GM12878 (cell line): ENCODE measurements around the gene TDRD15. TPM values are rescaled to one million over a fixed set of nuclear protein-coding genes. Genes with fewer than 3 reads are reported as not detected.

Experiments
- ATAC-seq: fragments of 200-7000 bp; cut with Tn5 transposase; 3 replicates; pipeline ENCODE4 v1.9.1; 2020; ENCODE audit warnings: mild to moderate bottlenecking, moderate library complexity
- BruUV-seq: library from RNA; stranded (reverse); fragments of 400-500 nt; replicated peaks from 2 replicates; lab custom pipeline; 2021; lab: Mats Ljungman, UMichigan
- CTCF ChIA-PET: fragments of 300-600 bp; sonication (Branson Sonifier 250); formaldehyde crosslinking; extraction: SDS; loops from one replicate; lab custom pipeline; 2021; ENCODE audit warnings: inconsistent platforms; lab: Yijun Ruan, JAX
- POLR2A ChIA-PET: fragments of 350-600 bp; formaldehyde crosslinking; extraction: SDS; loops from one replicate; lab custom pipeline; 2021; ENCODE audit warnings: inconsistent platforms; lab: Charles Lee
- RAD21 ChIA-PET: fragments of 300-600 bp; sonication (Branson Sonifier 250); formaldehyde crosslinking; loops from one replicate; lab custom pipeline; 2023; ENCODE audit warnings: antibody characterized with exemption; ENCODE audit not compliant: unreplicated experiment; lab: Charles Lee
- SMC1A ChIA-PET: fragments of 300-600 bp; sonication (Branson Sonifier 250); formaldehyde crosslinking; loops from one replicate; lab custom pipeline; 2023; ENCODE audit not compliant: unreplicated experiment, uncharacterized antibody; lab: Charles Lee
- DNase-seq: peaks from one replicate; pipeline ENCODE4 v3.0.0-alpha.2; 2011; ENCODE audit warnings: low read depth, low spot score
- FAIRE-seq: peaks from 3 replicates; lab custom pipeline; 2011; peaks lifted over from hg19 to GRCh38; lab: Jason Lieb, UNC
- H2AFZ ChIP-seq: 2 replicates; pipeline ENCODE4 v1.6.0; 2011; ENCODE audit warnings: low read depth, low read length, control low read depth; ENCODE audit not compliant: control insufficient read depth
- H3K27ac ChIP-seq: 2 replicates; pipeline ENCODE4 v1.5.1; 2011; ENCODE audit warnings: control low read depth; ENCODE audit not compliant: control insufficient read depth, insufficient read depth
- H3K27me3 ChIP-seq, 2 experiments: replicated peaks in 1 of 2; 2 replicates each; pipeline versions ENCODE4 v1.6.0 to v1.6.1; 2011; ENCODE audit warnings: low read length in 1 of 2; ENCODE audit not compliant: control insufficient read depth in 2 of 2, insufficient read depth in 2 of 2
- H3K36me3 ChIP-seq, 2 experiments: 2 replicates each; pipeline ENCODE4 v1.5.1; 2011; ENCODE audit warnings: low read length in 1 of 2; ENCODE audit not compliant: control insufficient read depth in 2 of 2, insufficient read depth in 2 of 2
- H3K4me1 ChIP-seq: 2 replicates; pipeline ENCODE4 v1.6.1; 2011; ENCODE audit warnings: mild to moderate bottlenecking, low read length, moderate library complexity, mixed read lengths; ENCODE audit not compliant: control insufficient read depth, insufficient read depth
- H3K4me2 ChIP-seq: 2 replicates; pipeline ENCODE4 v1.6.0; 2011; ENCODE audit warnings: control low read depth; ENCODE audit not compliant: control insufficient read depth, insufficient read depth
- H3K4me3 ChIP-seq: fragments of 200-600 bp; sonication (generic); 2 replicates; pipeline ENCODE4 v1.5.1; 2016
- H3K79me2 ChIP-seq: 2 replicates; pipeline ENCODE4 v1.6.0; 2011; ENCODE audit warnings: low read length; ENCODE audit not compliant: control insufficient read depth, insufficient read depth
- H3K9ac ChIP-seq: 2 replicates; pipeline ENCODE4 v1.8.0; 2011; ENCODE audit warnings: low read length, control low read depth, mixed read lengths; ENCODE audit not compliant: control insufficient read depth, insufficient read depth
- H3K9me3 ChIP-seq: replicated peaks from 3 replicates; pipeline ENCODE4 v1.5.1; 2011; ENCODE audit warnings: mild to moderate bottlenecking, low read length; ENCODE audit not compliant: control insufficient read depth, insufficient read depth
- H4K20me1 ChIP-seq: 2 replicates; pipeline ENCODE4 v1.6.0; 2011; ENCODE audit not compliant: control insufficient read depth, insufficient read depth
- CREM ChIP-seq: IDR thresholded peaks from 2 replicates; pipeline ENCODE4 v1.6.1; 2014; ENCODE audit warnings: antibody characterized with exemption, low read depth
- EED ChIP-seq: sonication (generic); IDR thresholded peaks from 2 replicates; pipeline ENCODE4 v1.6.1; 2016; ENCODE audit warnings: antibody characterized with exemption, low read depth
- IRF5 ChIP-seq: fragments of 450-650 bp; IDR thresholded peaks from 2 replicates; pipeline ENCODE4 v1.6.1; 2017; ENCODE audit warnings: borderline replicate concordance
- KAT2A ChIP-seq: conservative IDR thresholded peaks from 2 replicates; pipeline ENCODE4 v1.6.1; 2011; ENCODE audit warnings: low read depth, low read length; ENCODE audit not compliant: control insufficient read depth
- KLF5 ChIP-seq: fragments of 450-650 bp; IDR thresholded peaks from 2 replicates; pipeline ENCODE4 v1.6.1; 2014; ENCODE audit warnings: mild to moderate bottlenecking; ENCODE audit not compliant: partially characterized antibody
- MAX ChIP-seq: IDR thresholded peaks from 2 replicates; pipeline ENCODE4 v1.6.1; 2012; ENCODE audit warnings: low read depth, low read length, improper control_type of control experiment
- MYC ChIP-seq: IDR thresholded peaks from 2 replicates; pipeline ENCODE4 v1.6.1; 2011; ENCODE audit warnings: mild to moderate bottlenecking, low read length, moderate library complexity, inconsistent platforms; ENCODE audit not compliant: insufficient read depth, insufficient replicate concordance, insufficient read length, severe bottlenecking
- NR2C2 ChIP-seq: IDR thresholded peaks from 2 replicates; pipeline ENCODE4 v1.6.1; 2011; ENCODE audit warnings: borderline replicate concordance, low read depth; ENCODE audit not compliant: control insufficient read depth, insufficient read length
- PRDM15 ChIP-seq: fragments of 450-650 bp; formaldehyde crosslinking; IDR thresholded peaks from 2 replicates; pipeline ENCODE4 v1.4.0; 2020; ENCODE audit warnings: mild to moderate bottlenecking, moderate library complexity
- TARDBP ChIP-seq: IDR thresholded peaks from 2 replicates; pipeline ENCODE4 v1.6.1; 2016; ENCODE audit warnings: borderline replicate concordance
- TBL1XR1 ChIP-seq: IDR thresholded peaks from 2 replicates; pipeline ENCODE4 v1.6.1; 2012; ENCODE audit warnings: low read depth, low read length, improper control_type of control experiment
- WGBS: methylation state at CpG from one replicate; pipeline ENCODE4 v1.1.6; 2016; ENCODE audit warnings: low lambda C conversion rate; ENCODE audit not compliant: insufficient replicate concordance, insufficient coverage; ENCODE audit errors: missing lambda C conversion rate; 5-methylcytosine and 5-hydroxymethylcytosine counted together
- in situ Hi-C: fragments of 300-500 bp; cut with MboI; formaldehyde crosslinking; loops from 9 replicates; pipeline ENCODE4 v1.14.3; 2018; ENCODE audit warnings: mixed read lengths
- intact Hi-C: fragments of 100-400 bp; cut with micrococcal nuclease; formaldehyde crosslinking; loops from one replicate; pipeline ENCODE4 v1.14.2; 2022; ENCODE audit not compliant: unreplicated experiment
- polyA plus RNA-seq, 11 experiments: library from polyadenylated mRNA; depleted of rRNA in 4 of 11; unstranded in 6 of 11; stranded (reverse) in 5 of 11; fragments of >200 nt; fragmentation: Nextera tagmentation in 4 of 11; fragmentation: Illumina TruSeq in 1 of 11; extraction: Ambion mirVana in 4 of 11; extraction: Trizol in 1 of 11; gene quantifications; 1 replicate in 1 of 11; 2 replicates in 10 of 11; pipeline versions ENCODE4 v1.2.1 to v1.2.3, GENCODE V29; 2011 to 2016; ENCODE audit warnings: inconsistent platforms in 2 of 11, missing spikeins in 2 of 11, low read depth in 1 of 11
- total RNA-seq, 4 experiments: library from RNA; depleted of rRNA in 3 of 4; stranded (reverse); fragments of >200 nt in 3 of 4; fragmentation: Illumina TruSeq in 1 of 4; extraction: Trizol in 1 of 4; gene quantifications; 2 replicates each; pipeline versions ENCODE4 v1.2.1 to v1.2.3, GENCODE V29; 2013 to 2021

Gene TDRD15
- total and polyA plus RNA-seq, 10 of the 15 experiments (the other 5 are each of a cell fraction or from before 2014, with no cell fraction given) = not detected

GRCh38 chr2:21161122-21161521 is 37.4 kb downstream of the TDRD15 start:
- Histone ChIP-seq H3K4me1 (no peaks in the 10 kb centered on the region), H3K36me3 (no peaks in the 10 kb centered on the region), H4K20me1 (no peaks in the 10 kb centered on the region), H3K27ac (no peak overlapping the region), H3K9ac (no peak overlapping the region), H3K4me2 (no peak overlapping the region), H3K79me2 (no peaks in the 10 kb centered on the region), H3K27me3 (no peaks in the 10 kb centered on the region), H3K9me3 (no peaks in the 10 kb centered on the region), H2AFZ (no peak overlapping the region), H3K4me3 (no peak overlapping the region)
- FAIRE-seq (no peak), ATAC-seq (no peak), DNase-seq (no peak)
- in situ Hi-C loops = no loop called here
- ChIA-PET POLR2A (no interaction called here), RAD21 (no interaction called here), SMC1A (interaction anchor here (1.4 kb wide), 1 partner anchor 10 kb away, joined by 5 read pairs; no protein-coding TSS in a partner anchor), CTCF (interaction anchor here (2.1 kb wide), 1 partner anchor 156 kb away, joined by 6 read pairs; no protein-coding TSS in a partner anchor)
- no peak for TF ChIP-seq TARDBP
- no peak for TF ChIP-seq IRF5
- WGBS = 53% methylated on average over 6 of the region's 6 CpGs
- BruUV-seq = no TSS peak
- intact Hi-C loops = no loop called here

GRCh38 chr2:21161832-21162614 is 38.3 kb downstream of the TDRD15 start:
- no peaks in the 10 kb centered on the region for H4K20me1 ChIP-seq
- SMC1A ChIA-PET = interaction anchor here (1.4 kb wide), 1 partner anchor 9 kb away, joined by 5 read pairs; no protein-coding TSS in a partner anchor
- no peaks in the 10 kb centered on the region for H3K9me3 ChIP-seq
- no peaks in the 10 kb centered on the region for H3K27me3 ChIP-seq
- intact Hi-C loops (no loop called here), in situ Hi-C loops (no loop called here)
- no peaks in the 10 kb centered on the region for H3K4me1 ChIP-seq
- no peaks in the 10 kb centered on the region for H3K79me2 ChIP-seq
- FAIRE-seq (no peak), ATAC-seq (no peak), DNase-seq (no peak)
- H2AFZ ChIP-seq = no peak overlapping the region
- POLR2A ChIA-PET = no interaction called here
- no TSS peak for BruUV-seq
- no peak overlapping the region for H3K27ac ChIP-seq
- no peaks in the 10 kb centered on the region for H3K36me3 ChIP-seq
- WGBS = 22% methylated on average over 7 of the region's 7 CpGs
- H3K4me3 ChIP-seq = no peak overlapping the region
- CTCF ChIA-PET = interaction anchor here (2.1 kb wide), 1 partner anchor 155 kb away, joined by 6 read pairs; no protein-coding TSS in a partner anchor
- RAD21 ChIA-PET = no interaction called here
- no peak overlapping the region for H3K4me2 ChIP-seq
- H3K9ac ChIP-seq = no peak overlapping the region
- no peak for TF ChIP-seq NR2C2
- no peak for TF ChIP-seq PRDM15 (CRISPR knock-in tag)
- no peak for TF ChIP-seq CREM
- no peak for TF ChIP-seq MYC
- no peak for TF ChIP-seq KAT2A
- TF ChIP-seq KLF5 = no peak
- no peak for TF ChIP-seq EED
- TF ChIP-seq TBL1XR1 = no peak
- TF ChIP-seq MAX = no peak
